Smooth muscle cell (in vitro differentiated cells): ENCODE data around the gene CCPG1. TPM values are rescaled to one million over a fixed set of nuclear protein-coding genes. Genes with fewer than 3 reads are reported as not detected.
A peak's percentile ranks its signal among the peaks of the same experiment; 100 is the strongest.
"Not testable (repeated sequence)": the region's sequence is repeated elsewhere in the genome, so short reads cannot be mapped to it uniquely, and the experiment has no call there.

Source experiments
- DNase-seq: peaks from one replicate; lab custom pipeline; 2025; ENCODE audit not compliant: unreplicated experiment; lab: John Stamatoyannopoulos, UW
- H2AFZ ChIP-seq: fragments of 200-600 bp; sonication (generic); 2 replicates; pipeline ENCODE4 v1.6.0; 2016; ENCODE audit warnings: antibody characterized with exemption, low read depth, mild to moderate bottlenecking
- H3F3A ChIP-seq: fragments of 200-600 bp; sonication (generic); 2 replicates; pipeline ENCODE4 v1.6.0; 2017; ENCODE audit warnings: antibody characterized with exemption, low read depth
- H3K27ac ChIP-seq: fragments of 200-600 bp; sonication (generic); 2 replicates; pipeline ENCODE4 v1.5.1; 2016; ENCODE audit warnings: low read depth, mild to moderate bottlenecking
- H3K27me3 ChIP-seq: fragments of 200-600 bp; sonication (generic); 2 replicates; pipeline ENCODE4 v1.6.1; 2016; ENCODE audit warnings: low read depth, mild to moderate bottlenecking
- H3K36me3 ChIP-seq: fragments of 200-600 bp; sonication (generic); 2 replicates; pipeline ENCODE4 v1.5.1; 2016; ENCODE audit warnings: low read depth
- H3K4me1 ChIP-seq: fragments of 200-600 bp; sonication (generic); 2 replicates; pipeline ENCODE4 v1.5.1; 2016; ENCODE audit warnings: low read depth
- H3K4me2 ChIP-seq: fragments of 200-600 bp; sonication (generic); 2 replicates; pipeline ENCODE4 v1.6.0; 2016; ENCODE audit warnings: mild to moderate bottlenecking
- H3K4me3 ChIP-seq: fragments of 200-600 bp; sonication (generic); 2 replicates; pipeline ENCODE4 v1.5.1; 2016; ENCODE audit warnings: mild to moderate bottlenecking
- H3K79me2 ChIP-seq: fragments of 200-600 bp; sonication (generic); 2 replicates; pipeline ENCODE4 v1.6.0; 2016; ENCODE audit warnings: low read depth, mild to moderate bottlenecking
- H3K9ac ChIP-seq: fragments of 200-600 bp; sonication (generic); 2 replicates; pipeline ENCODE4 v1.6.0; 2016; ENCODE audit warnings: low read depth
- H3K9me3 ChIP-seq: fragments of 200-600 bp; sonication (generic); replicated peaks from 2 replicates; pipeline ENCODE4 v1.5.1; 2016; ENCODE audit warnings: low read depth
- H4K20me1 ChIP-seq: fragments of 200-600 bp; sonication (generic); 2 replicates; pipeline ENCODE4 v1.6.0; 2016; ENCODE audit warnings: low read depth
- CTCF ChIP-seq: fragments of 200-600 bp; sonication (generic); IDR thresholded peaks from 2 replicates; pipeline ENCODE4 v1.5.1; 2017; ENCODE audit warnings: borderline replicate concordance, mild to moderate bottlenecking, antibody characterized with exemption; ENCODE audit not compliant: insufficient read depth, poor library complexity, severe bottlenecking
- WGBS: methylation state at CpG from one replicate; pipeline ENCODE4 v1.1.7; 2016; ENCODE audit warnings: low lambda C conversion rate; 5-methylcytosine and 5-hydroxymethylcytosine counted together
- polyA plus RNA-seq: library from polyadenylated mRNA; unstranded; fragments of >200 nt; fragmentation: Nextera tagmentation; extraction: Ambion mirVana; gene quantifications from 2 replicates; pipeline ENCODE4 v1.2.1, GENCODE V29; 2016
- total RNA-seq: library from RNA; depleted of rRNA; stranded (reverse); fragments of >200 nt; gene quantifications from 2 replicates; pipeline ENCODE4 v1.2.3, GENCODE V29; 2014

Gene CCPG1
- total RNA-seq (36.8 and 39.1 TPM in 2 replicates), polyA plus RNA-seq (24.9 and 27.9 TPM in 2 replicates)

DNA sequence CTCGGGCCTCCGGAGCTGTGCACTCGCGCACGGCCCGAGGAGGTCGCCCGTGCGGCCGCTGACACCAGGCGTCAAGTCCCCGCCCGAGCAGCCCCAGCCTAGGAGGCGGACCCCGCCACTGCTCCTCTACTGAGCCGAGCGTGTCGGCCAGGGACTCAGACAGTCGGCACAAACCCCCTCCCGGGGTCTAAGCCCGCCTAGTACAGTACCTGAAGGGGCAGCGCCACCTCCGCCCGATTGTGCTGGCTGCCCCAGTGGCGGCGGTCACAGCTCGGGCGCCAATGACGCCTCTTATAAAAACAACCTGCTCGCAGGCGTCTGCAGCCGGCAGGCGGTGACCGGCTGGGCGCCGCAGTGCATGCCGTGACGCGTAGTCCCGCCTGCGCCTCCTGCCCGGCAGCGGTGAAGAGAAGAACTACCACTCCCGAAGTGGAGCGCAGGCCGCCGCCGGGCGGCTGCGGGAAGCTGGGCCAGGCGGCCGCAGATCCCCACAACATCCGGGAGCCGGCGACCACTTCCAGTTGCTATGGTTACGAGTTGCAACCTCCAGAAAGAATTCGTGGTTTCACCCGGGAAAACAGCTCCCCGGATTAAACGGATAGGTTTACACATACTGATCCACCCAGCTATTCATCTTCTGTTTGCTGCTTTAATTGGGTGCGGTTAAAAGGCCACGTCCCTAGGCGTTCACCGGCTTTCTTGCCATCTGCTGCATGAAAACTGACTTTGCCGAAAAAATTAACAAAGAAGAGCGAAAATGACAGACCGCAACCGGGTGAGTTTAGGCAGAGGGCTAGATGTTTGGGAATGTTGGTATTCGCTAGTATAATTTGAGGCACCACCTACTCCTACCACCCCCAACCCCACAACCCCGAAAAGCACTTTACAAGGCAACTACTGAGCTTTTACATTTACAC, at the start of gene CCPG1, which contains the start of gene PIERCE2:
CCPG1 (minus strand) TSS at position 348 of the 917 bp plus-strand sequence. CDS start 18,935 bp downstream, outside the sequence.
PIERCE2 (plus strand) TSS at position 484 of the 917 bp plus-strand sequence; CDS start at position 758, 274 bp downstream.
- Histone ChIP-seq H3K4me3 (peak within 1 kb of the TSS; percentile 88), H4K20me1 (no peaks in the 10 kb centered on the region), H3K4me1 (peaks cover 4% of the 10 kb centered on the region), H3K79me2 (no peaks in the 10 kb centered on the region), H3K36me3 (no peaks in the 10 kb centered on the region), H3K27me3 (no peaks in the 10 kb centered on the region), H3K9me3 (no peaks in the 10 kb centered on the region), H3K27ac (peak within 1 kb of the TSS; percentile 77), H3F3A (no peaks in the 10 kb centered on the region), H3K9ac (peak within 1 kb of the TSS; percentile 82), H3K4me2 (peak within 1 kb of the TSS; percentile 94), H2AFZ (peak within 1 kb of the TSS; percentile 95)
- DNase-seq = peak; percentile 71
- TF ChIP-seq CTCF = peak; percentile 53
- WGBS = under 1% methylated on average over 70 of the region's 70 CpGs

GRCh38 chr15:55457401-55458022, 49.4 kb upstream of the CCPG1 start:
- Histone ChIP-seq H3K79me2 (no peaks in the 10 kb centered on the region), H3K4me1 (no peaks in the 10 kb centered on the region), H3K36me3 (no peaks in the 10 kb centered on the region), H3K9me3 (no peaks in the 10 kb centered on the region), H2AFZ (no peak overlapping the region), H3F3A (no peaks in the 10 kb centered on the region), H3K4me2 (no peak overlapping the region), H3K27ac (no peak overlapping the region), H4K20me1 (no peaks in the 10 kb centered on the region), H3K4me3 (no peak overlapping the region), H3K9ac (no peak overlapping the region), H3K27me3 (no peaks in the 10 kb centered on the region)
- no peak for DNase-seq
- WGBS = 91% methylated on average over 5 of the region's 5 CpGs
- TF ChIP-seq CTCF = no peak

GRCh38 chr15:55447030-55447394, 38.9 kb upstream of the CCPG1 start:
- not testable (repeated sequence) for H3K27me3 ChIP-seq, DNase-seq, H3K36me3 ChIP-seq, H3K4me3 ChIP-seq, H4K20me1 ChIP-seq, H3K9me3 ChIP-seq, H3K4me2 ChIP-seq, H3K4me1 ChIP-seq, H2AFZ ChIP-seq, H3F3A ChIP-seq, H3K27ac ChIP-seq, H3K9ac ChIP-seq, H3K79me2 ChIP-seq
- over 99% methylated on average over 15 of the region's 19 CpGs for WGBS

GRCh38 chr15:55446379-55447029, 38.3 kb upstream of the CCPG1 start:
- DNase-seq, H3K4me3 ChIP-seq: not testable (repeated sequence)
- WGBS = 97% methylated on average over 34 of the region's 41 CpGs

DNA sequence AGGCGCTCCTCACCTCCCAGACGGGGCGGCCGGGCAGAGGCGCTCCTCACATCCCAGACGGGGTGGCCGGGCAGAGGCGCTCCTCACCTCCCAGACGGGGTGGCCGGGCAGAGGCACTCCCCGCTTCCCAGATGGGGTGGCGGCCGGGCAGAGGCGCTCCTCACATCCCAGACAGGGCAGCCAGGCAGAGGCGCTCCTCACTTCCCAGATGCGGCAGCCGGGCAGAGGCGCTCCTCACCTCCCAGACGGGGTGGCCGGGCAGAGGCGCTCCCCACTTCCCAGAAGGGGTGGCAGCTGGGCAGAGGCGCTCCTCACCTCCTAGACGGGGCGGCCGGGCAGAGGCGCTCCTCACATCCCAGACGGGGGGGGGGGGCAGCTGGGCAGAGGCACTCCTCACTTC, 37.8 kb upstream of the CCPG1 start:
- not testable (repeated sequence) for H3K4me1 ChIP-seq, H3K79me2 ChIP-seq, H3K4me3 ChIP-seq, H3K4me2 ChIP-seq, H3K9ac ChIP-seq, H4K20me1 ChIP-seq, H3K9me3 ChIP-seq, H3K36me3 ChIP-seq, H3K27me3 ChIP-seq, H2AFZ ChIP-seq, H3K27ac ChIP-seq, DNase-seq, H3F3A ChIP-seq
- 92% methylated on average over 17 of the region's 27 CpGs for WGBS

More at GRCh38 chr15:55446379-55447029, 38.3 kb upstream of the CCPG1 start:
- H3F3A ChIP-seq, H3K9me3 ChIP-seq, H2AFZ ChIP-seq, H3K79me2 ChIP-seq, H3K9ac ChIP-seq, H4K20me1 ChIP-seq, H3K27ac ChIP-seq, H3K4me1 ChIP-seq, H3K27me3 ChIP-seq, H3K36me3 ChIP-seq, H3K4me2 ChIP-seq: not testable (repeated sequence)

- not testable (repeated sequence) for H3K27ac ChIP-seq, H3K79me2 ChIP-seq, H3K4me2 ChIP-seq, H3F3A ChIP-seq, H4K20me1 ChIP-seq, H3K4me3 ChIP-seq, H2AFZ ChIP-seq, H3K27me3 ChIP-seq, DNase-seq, H3K36me3 ChIP-seq, H3K4me1 ChIP-seq, H3K9ac ChIP-seq, H3K9me3 ChIP-seq
- 96% methylated on average over 15 of the region's 15 CpGs for WGBS
Observed at GRCh38 chr15:55443141-55443540, 35.0 kb upstream of the CCPG1 start.
